Rectal smooth muscle tissue (tissue), 1 donor: ENCODE results near the gene CABP7.
"Not testable (repeated sequence)": the region's sequence is repeated elsewhere in the genome, so short reads cannot be mapped to it uniquely, and the experiment has no call there.

Experiments
- H3K27ac ChIP-seq: one replicate; pipeline ENCODE4 v1.7.0; 2013; ENCODE audit warnings: low read depth, low read length, inconsistent platforms
- H3K27me3 ChIP-seq: one replicate; pipeline ENCODE4 v1.7.0; 2013; ENCODE audit warnings: low read length; ENCODE audit not compliant: control insufficient read depth, insufficient read depth
- H3K36me3 ChIP-seq: one replicate; pipeline ENCODE4 v1.7.0; 2013; ENCODE audit warnings: low read length; ENCODE audit not compliant: control insufficient read depth, insufficient read depth
- H3K4me1 ChIP-seq: one replicate; pipeline ENCODE4 v1.7.0; 2013; ENCODE audit warnings: low read length; ENCODE audit not compliant: control insufficient read depth, insufficient read depth
- H3K4me3 ChIP-seq: one replicate; pipeline ENCODE4 v1.7.0; 2013; ENCODE audit warnings: low read length
- H3K9ac ChIP-seq: one replicate; pipeline ENCODE4 v1.7.0; 2013; ENCODE audit warnings: low read length

Gene CABP7

DNA sequence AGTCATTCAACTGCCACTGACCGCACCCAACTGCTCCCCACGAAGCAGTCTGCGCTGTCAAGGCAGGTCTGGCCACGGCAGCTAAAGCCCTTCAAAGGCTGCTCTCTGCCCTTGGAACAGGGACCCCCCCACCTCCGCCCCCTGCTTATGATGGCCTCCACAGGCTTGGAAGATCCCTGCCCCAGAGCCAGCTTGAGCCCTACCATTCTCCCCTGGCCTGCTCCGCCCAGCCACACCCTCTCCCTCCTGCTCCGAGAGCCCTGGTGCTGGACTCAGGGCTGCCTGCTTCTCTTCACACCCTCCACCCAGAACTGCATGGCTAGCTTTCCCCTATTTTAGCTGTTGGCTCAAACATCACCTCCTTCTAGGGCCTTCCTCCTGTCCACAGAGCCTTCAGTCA is 28.0 kb downstream of the CABP7 start:
- H3K36me3 ChIP-seq = peaks cover 12% of the 10 kb centered on the region
- H3K27me3 ChIP-seq = no peaks in the 10 kb centered on the region
- H3K27ac ChIP-seq = no peak overlapping the region
- no peak overlapping the region for H3K4me3 ChIP-seq
- H3K9ac ChIP-seq = no peak overlapping the region
- no peaks in the 10 kb centered on the region for H3K4me1 ChIP-seq

DNA sequence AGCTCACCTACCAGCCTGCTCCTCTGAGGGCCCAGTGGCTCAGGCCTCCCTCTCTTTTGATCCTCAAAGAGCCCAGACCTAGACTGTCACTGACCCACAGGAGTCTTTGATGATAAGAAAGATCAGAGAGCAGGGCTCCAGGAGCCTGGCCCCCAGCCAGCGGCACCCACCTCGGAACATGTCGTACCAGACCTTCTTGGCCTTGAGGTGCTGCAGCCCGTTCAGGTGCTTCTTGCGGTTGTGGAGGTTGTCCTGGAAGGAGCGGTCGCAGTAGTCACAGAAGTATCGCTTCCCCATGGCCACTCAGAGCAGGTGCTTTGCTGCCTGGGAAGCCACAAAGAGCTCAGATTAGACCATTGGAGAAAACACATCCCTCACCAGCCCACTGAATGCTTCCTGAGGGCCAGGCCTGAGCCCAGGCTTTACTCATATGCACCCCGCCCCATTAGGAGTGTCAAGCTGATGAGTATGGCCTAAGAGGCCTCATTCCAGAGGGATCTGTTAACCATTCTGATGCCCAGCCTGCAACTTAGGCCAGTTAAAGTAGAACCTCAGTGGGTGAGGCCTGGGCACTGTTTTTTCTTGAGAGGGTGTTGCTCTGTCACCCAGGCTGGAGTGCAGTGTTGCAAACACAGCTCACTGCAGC is 28.6 kb downstream of the CABP7 start:
- H3K27me3 ChIP-seq = no peaks in the 10 kb centered on the region
- no peak overlapping the region for H3K9ac ChIP-seq
- H3K4me3 ChIP-seq = no peak overlapping the region
- no peaks in the 10 kb centered on the region for H3K4me1 ChIP-seq
- H3K36me3 ChIP-seq = peaks cover 12% of the 10 kb centered on the region
- no peak overlapping the region for H3K27ac ChIP-seq

DNA sequence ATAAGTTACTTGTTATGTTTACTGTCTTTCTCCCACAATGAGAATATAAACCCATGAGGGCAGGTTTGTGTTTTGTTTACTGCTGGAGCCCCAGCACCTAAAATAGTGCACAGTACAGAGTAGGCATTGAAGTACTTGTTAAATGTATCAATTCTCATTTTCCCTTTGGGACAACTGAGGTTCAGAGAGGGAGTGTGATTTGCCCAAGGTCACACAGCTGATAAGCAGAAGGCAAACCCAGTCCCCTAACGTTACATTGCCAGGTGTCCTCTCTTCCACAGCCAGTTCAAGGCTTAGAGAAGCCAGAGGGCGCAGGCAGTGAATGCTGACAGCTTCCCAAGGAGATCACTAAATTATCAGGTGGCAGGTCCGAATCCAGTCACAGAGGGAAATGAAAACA is 30.2 kb downstream of the CABP7 start:
- H3K4me3 ChIP-seq = no peak overlapping the region
- no peaks in the 10 kb centered on the region for H3K27me3 ChIP-seq
- no peak overlapping the region for H3K9ac ChIP-seq
- no peaks in the 10 kb centered on the region for H3K4me1 ChIP-seq
- no peak overlapping the region for H3K27ac ChIP-seq
- H3K36me3 ChIP-seq = peaks cover 16% of the 10 kb centered on the region

- H3K36me3 ChIP-seq = peaks cover 16% of the 10 kb centered on the region
- no peak overlapping the region for H3K4me3 ChIP-seq
- H3K27me3 ChIP-seq = no peaks in the 10 kb centered on the region
- H3K27ac ChIP-seq = no peak overlapping the region
- H3K4me1 ChIP-seq = no peaks in the 10 kb centered on the region
- H3K9ac ChIP-seq = no peak overlapping the region
These were observed 31.0 kb downstream of the CABP7 start for GRCh38 chr22:29750559-29751538.

- H3K27ac ChIP-seq = no peak overlapping the region
- no peak overlapping the region for H3K9ac ChIP-seq
- H3K36me3 ChIP-seq = peaks cover 16% of the 10 kb centered on the region
- H3K27me3 ChIP-seq = no peaks in the 10 kb centered on the region
- no peaks in the 10 kb centered on the region for H3K4me1 ChIP-seq
- no peak overlapping the region for H3K4me3 ChIP-seq
These were observed 31.9 kb downstream of the CABP7 start for GRCh38 chr22:29751669-29752068.

DNA sequence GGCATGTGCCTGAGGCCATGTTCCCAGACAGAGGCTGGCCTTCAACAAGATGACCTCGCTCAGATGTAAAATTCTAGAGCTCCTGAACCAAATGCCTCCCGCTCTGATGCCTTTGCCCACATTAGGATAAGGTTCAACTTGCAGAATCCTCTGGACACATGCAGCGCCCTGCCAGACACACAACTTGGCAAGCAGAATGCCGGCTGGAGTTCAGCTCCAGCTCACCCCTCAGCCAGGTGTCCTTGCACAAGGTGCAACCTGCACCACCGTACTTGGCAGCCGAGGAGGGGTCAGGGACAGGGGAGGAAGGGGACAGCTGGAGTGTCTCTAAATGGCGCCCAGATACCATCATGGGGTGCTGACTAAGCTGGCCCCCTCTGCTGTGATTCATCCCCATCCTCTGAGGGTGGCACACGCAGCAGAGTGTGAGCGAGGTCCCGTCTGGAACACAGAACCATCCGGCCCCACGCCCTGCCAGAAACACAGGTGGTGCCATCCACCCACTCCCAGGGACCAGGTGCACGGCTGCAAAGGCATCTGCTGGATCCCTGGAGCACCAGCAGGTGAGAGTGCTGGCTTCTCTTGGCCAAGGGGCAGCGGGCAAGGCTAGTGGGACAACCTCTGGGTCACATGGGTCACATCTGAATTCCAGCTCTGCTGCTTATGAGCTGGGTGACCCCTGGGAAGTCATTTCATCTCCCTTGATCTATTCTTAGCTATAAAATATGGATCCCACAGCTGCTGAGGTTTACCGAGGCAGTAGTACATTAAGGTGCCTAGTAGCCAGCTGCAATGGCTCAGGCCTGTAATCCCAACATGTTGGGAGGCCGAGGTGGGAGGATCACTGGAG is 34.2 kb downstream of the CABP7 start:
- no peak overlapping the region for H3K9ac ChIP-seq
- no peak overlapping the region for H3K4me3 ChIP-seq
- H3K4me1 ChIP-seq = no peaks in the 10 kb centered on the region
- H3K27me3 ChIP-seq = no peaks in the 10 kb centered on the region
- H3K27ac ChIP-seq = no peak overlapping the region
- H3K36me3 ChIP-seq = peaks cover 4% of the 10 kb centered on the region

DNA sequence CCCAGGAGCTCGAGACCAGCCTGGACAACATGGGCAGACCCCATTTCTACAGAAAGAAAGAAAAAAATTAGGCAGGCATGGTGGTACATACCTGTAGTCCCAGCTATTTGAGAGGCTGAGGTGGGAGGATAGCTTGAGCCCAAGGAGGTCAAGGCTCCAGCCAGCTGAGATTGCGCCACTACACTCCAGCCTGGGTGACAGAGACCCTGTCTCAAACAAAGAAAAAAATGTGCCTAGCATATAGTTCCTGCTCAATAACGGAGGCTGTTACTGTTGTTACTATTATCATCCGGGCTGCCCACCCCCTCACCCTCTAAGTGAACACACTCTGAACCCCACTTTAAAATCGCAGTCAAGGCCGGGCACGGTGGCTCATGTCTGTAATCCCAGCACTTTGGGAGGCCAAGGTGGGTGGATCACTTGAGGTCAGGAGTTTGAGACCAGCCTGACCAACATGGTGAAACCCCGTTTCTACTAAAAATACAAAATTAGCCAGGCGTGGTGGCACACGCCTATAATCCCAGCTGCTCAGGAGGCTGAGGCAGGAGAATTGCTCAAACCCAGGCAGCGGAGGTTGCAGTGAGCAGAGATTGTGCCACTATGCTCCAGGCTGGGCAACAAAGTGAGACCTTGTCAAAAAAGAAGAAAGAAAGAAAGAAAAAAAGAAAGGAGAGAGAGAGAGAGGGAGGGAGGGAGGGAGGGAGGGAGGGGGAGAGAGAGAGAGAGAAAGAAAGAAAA is 35.0 kb downstream of the CABP7 start:
- H3K27ac ChIP-seq, H3K36me3 ChIP-seq, H3K27me3 ChIP-seq, H3K9ac ChIP-seq, H3K4me3 ChIP-seq, H3K4me1 ChIP-seq: not testable (repeated sequence)

GRCh38 chr22:29755889-29756288 is 36.1 kb downstream of the CABP7 start:
- peaks cover 4% of the 10 kb centered on the region for H3K36me3 ChIP-seq
- no peak overlapping the region for H3K4me3 ChIP-seq
- no peaks in the 10 kb centered on the region for H3K27me3 ChIP-seq
- H3K4me1 ChIP-seq = no peaks in the 10 kb centered on the region
- no peak overlapping the region for H3K9ac ChIP-seq
- no peak overlapping the region for H3K27ac ChIP-seq

GRCh38 chr22:29756341-29756740 is 36.5 kb downstream of the CABP7 start:
- Histone ChIP-seq H3K4me3 (no peak overlapping the region), H3K27ac (no peak overlapping the region), H3K9ac (no peak overlapping the region)

GRCh38 chr22:29757096-29757495 is 37.3 kb downstream of the CABP7 start:
- H3K27me3 ChIP-seq = no peaks in the 10 kb centered on the region
- no peak overlapping the region for H3K4me3 ChIP-seq
- no peak overlapping the region for H3K9ac ChIP-seq
- no peaks in the 10 kb centered on the region for H3K4me1 ChIP-seq
- no peak overlapping the region for H3K27ac ChIP-seq
- peaks cover 4% of the 10 kb centered on the region for H3K36me3 ChIP-seq

More at GRCh38 chr22:29756341-29756740, 36.5 kb downstream of the CABP7 start:
- H3K36me3 ChIP-seq = peaks cover 4% of the 10 kb centered on the region
- H3K4me1 ChIP-seq = no peaks in the 10 kb centered on the region
- no peaks in the 10 kb centered on the region for H3K27me3 ChIP-seq

GRCh38 chr22:29758068-29758622 is 38.3 kb downstream of the CABP7 start:
- no peaks in the 10 kb centered on the region for H3K4me1 ChIP-seq
- no peak overlapping the region for H3K9ac ChIP-seq

More at GRCh38 chr22:29758068-29758622, 38.3 kb downstream of the CABP7 start:
- Histone ChIP-seq H3K27ac (no peak overlapping the region), H3K27me3 (no peaks in the 10 kb centered on the region), H3K4me3 (no peak overlapping the region), H3K36me3 (peaks cover 4% of the 10 kb centered on the region)
